HG03342 (cell line): ENCODE results near the gene SVIL.

Source experiments
- ATAC-seq: cut with Tn5 transposase; IDR thresholded peaks from one replicate; pipeline ENCODE4 v1.9.1; 2021; ENCODE audit warnings: mild to moderate bottlenecking, moderate library complexity; ENCODE audit not compliant: unreplicated experiment

The SVIL gene, protein sequence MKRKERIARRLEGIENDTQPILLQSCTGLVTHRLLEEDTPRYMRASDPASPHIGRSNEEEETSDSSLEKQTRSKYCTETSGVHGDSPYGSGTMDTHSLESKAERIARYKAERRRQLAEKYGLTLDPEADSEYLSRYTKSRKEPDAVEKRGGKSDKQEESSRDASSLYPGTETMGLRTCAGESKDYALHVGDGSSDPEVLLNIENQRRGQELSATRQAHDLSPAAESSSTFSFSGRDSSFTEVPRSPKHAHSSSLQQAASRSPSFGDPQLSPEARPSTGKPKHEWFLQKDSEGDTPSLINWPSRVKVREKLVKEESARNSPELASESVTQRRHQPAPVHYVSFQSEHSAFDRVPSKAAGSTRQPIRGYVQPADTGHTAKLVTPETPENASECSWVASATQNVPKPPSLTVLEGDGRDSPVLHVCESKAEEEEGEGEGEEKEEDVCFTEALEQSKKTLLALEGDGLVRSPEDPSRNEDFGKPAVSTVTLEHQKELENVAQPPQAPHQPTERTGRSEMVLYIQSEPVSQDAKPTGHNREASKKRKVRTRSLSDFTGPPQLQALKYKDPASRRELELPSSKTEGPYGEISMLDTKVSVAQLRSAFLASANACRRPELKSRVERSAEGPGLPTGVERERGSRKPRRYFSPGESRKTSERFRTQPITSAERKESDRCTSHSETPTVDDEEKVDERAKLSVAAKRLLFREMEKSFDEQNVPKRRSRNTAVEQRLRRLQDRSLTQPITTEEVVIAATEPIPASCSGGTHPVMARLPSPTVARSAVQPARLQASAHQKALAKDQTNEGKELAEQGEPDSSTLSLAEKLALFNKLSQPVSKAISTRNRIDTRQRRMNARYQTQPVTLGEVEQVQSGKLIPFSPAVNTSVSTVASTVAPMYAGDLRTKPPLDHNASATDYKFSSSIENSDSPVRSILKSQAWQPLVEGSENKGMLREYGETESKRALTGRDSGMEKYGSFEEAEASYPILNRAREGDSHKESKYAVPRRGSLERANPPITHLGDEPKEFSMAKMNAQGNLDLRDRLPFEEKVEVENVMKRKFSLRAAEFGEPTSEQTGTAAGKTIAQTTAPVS (N-terminal part only)

DNA sequence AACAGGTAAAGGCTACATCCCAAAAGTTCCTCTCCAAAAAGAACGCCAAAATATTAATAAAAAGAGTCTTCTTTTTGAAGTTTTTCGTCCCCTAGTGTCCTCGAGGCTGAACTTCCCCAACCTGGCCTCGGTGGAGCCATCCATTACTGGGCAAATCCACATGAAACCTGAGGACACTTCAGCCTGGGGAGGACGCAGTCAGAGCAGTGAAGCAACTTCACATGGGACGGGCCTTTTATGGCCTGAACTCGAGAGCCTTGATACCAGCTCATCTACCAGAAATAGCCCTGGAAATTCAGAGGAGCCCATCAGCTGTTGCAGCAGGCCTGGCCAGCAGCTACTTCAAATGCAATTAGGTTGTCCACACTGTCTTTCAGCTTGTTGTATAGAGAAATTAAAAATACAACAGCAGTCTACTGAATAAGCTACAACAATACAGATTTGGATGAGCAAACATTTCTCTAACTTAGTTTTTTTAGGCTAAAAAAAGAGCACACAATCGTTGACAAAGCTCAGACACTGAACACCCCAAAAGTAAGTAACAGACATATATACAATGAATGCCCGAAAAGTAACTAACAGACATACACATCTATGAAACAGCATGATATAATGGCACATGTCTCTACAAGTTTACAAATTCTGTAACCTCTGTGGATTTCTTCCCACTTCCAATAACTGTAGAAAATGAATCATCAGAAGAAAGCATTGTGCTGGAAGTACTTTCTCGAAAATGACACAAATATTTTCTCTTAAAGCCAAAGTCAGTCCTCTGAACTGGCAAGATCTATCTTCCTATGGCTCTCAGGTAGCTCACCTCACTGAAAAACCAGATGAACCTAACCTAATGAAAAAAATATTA is at the start of gene SVIL:
Gene SVIL (minus strand): TSS at position 208 of the 862 bp plus-strand sequence. CDS start 79,913 bp downstream, outside the sequence.
- ATAC-seq, result peak; percentile 4

DNA sequence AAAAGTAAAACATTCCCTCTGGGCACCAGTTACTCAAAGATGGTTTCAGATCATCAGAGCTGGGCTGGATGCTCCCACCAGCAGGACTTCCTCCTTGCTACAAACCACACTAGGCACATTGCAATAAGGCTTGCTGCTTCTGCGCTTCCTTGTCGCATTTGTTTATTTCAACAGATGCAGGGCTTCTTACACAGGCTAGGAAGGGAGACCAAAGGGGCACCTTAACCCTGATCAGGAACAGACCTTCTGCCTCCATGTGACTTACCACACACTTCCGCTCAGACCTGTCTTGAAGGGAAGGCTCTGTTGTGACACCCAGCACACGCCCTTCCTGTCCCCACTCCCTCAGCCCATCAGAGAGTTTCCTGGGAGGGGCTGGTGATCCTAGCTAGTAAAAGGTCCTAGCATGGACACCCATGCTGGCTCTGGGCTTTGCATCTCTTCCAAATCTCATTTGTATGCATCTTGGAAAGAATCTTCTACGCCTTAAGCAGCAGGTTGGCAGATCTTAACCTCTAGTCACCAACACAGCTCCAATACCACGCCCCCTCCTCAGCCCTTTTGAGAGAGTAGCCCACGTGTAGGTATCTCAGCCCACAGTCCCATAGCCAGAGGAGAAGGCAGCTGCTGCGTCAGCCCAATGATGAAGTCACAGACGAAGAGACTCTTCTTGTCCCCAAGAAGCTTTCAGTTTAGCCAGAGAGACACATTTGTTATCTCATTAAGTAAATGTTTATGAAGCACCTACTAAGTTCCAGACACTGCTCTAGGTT is 47.1 kb upstream of the SVIL start:
- no peak for ATAC-seq

DNA sequence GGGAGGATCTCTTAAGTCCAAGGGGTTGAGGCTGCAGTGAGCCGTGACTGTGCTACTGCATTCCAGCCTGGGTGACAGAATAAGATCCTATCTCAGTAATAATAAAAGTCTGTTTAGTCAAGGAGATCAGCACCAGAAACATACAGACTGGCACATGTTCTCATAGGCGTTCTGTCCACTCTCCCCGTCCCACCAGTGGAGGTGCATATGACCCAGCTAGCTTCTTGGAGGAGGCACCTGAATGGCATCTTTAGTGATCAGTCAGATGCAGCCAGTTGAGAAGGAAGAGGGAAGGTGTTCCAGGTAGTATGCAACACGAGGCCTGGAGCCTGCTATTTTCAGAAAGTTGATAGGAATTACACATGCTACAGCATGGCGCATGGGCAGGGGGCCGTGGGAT is 45.3 kb upstream of the SVIL start:
- no peak for ATAC-seq

DNA sequence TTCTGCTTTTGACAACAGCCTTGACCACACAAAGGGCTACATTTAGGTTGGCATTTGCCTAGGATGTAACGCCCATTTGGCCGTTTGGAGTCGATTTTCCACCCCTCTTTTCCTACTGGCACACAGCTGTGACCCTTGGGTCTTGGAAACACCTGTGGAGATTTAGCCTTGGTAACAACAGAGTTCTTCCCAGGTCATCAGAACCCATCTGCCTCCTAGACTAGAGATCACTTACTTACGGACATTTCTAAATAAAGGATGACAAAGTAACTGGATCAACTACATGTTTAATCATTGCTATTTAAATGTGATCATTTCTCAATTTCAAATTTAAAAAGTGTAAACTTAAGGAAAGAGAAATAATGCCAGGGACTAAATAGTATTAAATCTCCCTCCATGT is 42.0 kb upstream of the SVIL start:
- no peak for ATAC-seq

DNA sequence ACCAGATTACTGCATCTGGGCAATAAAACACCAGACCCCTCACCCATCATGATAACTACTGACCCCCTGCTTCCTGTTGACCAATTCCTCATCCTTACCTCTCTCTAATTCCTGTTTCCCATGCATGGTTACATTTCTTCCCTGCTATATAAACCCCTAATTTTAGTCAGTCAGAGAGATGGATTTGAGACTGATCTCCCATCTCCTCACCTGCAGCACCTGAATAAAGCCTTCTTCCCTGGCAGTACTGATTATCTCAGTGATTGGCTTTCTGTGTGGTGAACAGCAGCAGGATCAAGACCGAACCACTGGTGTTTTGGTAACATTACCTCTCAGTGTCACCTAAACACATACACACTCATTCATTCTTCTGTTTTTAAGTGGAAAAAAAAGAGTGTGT is 41.2 kb upstream of the SVIL start:
- ATAC-seq, result no peak

DNA sequence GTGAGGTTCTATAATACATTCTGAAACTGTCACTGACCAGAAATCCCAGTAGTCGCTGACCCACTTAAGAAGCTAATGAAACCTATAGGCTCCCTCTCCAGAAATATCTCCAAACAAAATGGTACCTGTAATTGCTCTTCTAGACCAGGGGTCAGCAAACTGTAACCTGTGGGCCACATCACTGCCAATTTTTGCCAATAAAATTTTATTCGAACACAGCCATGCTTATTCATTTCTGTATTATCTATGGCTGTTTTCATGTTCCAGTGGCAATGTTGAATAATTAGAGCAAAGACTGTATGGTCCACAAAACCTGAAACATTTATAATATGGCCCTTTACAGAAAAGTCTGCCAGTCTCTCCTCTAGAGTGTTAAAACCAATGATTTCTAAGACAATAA is 37.2 kb upstream of the SVIL start:
- ATAC-seq, result no peak

DNA sequence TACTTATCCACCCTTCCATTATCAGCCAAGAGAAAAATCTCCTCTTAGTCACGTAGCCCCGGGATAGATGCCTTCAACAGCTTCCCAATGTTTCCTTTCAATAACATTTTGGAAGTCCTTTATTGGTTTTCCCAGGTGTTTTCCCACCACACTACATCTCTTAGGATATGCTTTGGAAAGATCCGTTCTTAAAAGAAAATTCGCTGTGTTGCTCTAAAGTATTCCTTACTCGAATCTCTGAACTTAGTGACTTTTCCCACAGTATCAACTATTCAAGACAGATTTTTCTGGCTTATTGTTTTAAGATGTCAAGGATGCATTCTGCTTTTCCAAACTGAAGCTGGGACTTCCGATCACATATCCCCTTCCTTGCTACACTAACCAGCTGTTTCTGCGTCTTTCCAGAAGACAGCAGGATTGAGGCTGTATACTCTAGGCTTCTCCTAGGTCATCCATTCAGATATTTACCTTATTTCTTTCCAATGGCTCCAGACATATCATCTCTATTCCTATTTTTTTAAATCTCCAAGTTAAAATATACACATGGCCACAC is 36.5 kb upstream of the SVIL start:
- ATAC-seq, result no peak

DNA sequence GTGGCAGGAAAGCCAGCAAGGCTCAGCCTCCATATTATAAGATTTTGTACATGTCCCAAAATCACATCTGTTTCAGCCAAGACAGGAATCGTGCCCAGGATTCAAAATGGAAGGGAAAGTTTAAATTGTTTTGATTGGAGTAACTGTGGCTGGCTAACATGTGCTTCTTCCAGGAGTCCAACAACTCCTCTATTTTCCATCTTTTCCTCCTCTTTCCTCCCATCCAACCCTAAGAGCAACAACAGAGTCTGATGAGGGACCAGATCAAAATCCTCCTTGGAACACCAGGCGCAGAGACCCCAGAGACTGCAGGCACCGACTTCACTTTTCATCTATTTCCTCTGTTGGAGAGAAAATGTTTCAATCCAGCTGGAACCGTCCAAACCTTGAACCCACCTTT is 36.0 kb upstream of the SVIL start:
- ATAC-seq, result no peak

DNA sequence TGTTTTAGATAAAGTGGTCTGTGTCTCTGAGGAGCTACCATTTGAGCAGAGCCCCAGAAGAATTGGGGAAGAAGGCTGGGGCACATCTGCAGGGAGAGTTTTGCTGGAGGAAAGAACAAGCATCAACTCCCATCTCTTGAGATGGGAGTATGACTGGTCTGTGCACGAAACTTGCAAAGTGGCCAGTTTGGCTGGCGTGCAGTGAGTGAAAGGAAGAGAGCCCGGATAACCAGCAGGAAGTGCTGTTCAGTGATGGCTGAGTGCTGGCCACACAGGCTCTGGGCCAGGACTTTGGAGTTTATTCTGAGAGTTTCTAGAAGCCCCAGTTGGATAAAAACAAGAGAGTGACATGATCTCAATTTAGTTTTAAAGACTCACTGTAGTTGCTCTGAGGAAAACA is 34.4 kb upstream of the SVIL start:
- no peak for ATAC-seq

DNA sequence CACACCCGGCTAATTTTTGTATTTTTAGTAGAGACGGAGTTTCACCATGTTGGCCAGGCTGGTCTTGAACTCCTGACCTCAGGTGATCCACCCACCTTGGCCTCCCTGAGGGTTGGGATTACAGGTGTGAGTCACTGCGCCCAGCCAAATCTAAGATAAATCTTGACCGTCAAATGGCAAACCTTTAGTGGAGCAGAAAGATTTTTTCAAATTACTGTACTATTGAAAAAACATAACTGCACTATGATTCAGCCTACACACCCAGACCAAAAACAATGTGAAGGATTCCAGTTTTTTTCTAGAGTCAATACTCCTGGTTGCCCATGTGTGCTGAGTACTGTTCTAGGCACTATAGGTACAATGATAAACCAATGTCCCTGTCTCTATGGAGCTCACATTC is 33.9 kb upstream of the SVIL start:
- ATAC-seq, result no peak

DNA sequence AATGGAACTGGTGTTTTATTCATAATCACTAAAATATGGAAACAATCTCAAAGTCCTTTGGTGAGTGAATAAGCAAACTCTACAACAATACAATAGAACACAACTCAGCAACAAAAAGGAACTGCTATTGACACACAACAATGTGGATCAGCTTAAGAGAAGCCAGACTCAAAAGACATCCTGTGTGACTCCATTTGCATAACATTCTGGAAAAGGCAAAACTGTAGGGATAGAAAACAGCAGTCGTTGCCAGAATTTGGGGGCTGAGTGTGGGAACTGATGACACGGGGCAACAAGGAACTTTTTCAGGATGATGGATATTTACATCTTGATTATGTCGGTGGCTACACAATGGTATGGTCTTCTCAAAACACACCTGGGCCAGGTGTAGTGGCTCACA is 32.4 kb upstream of the SVIL start:
- ATAC-seq, result no peak

DNA sequence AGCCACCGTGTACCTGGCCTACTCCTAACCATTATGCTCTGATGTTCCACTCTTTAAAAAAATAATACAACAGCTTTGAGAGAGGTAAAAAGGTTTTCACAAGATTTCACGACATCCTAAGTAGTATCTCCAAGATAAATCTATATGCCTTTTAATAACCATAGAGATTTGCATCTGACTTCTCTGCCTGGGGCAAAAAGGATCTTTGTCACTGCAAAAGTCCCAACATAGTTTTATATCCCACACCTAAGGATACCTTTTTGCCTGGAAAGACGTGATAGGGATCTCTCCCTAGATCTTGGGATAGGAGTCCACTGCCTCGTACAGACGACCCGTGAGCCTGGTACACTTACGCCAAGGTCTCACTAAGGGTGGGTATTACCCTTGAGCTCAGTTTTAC is 31.4 kb upstream of the SVIL start:
- ATAC-seq, result no peak

DNA sequence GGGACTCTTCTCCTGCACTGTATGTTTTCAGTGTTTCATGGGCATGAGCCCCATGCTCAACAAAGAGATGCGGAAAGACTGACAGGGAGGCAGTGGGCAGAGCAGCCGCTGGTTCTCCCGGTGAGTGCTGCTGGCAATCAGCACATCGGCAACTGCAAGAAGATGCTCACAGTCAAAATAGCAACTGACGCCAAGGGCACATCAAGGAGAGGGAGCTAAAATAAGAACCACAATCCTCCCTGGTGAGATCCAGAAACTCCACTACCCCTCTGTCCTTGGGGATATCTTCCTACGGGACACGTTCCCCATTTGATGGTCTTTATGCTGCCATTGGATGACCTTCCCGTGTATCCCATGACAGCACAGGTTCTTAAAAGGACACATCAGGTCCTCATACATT is 28.9 kb upstream of the SVIL start:
- ATAC-seq, result no peak

DNA sequence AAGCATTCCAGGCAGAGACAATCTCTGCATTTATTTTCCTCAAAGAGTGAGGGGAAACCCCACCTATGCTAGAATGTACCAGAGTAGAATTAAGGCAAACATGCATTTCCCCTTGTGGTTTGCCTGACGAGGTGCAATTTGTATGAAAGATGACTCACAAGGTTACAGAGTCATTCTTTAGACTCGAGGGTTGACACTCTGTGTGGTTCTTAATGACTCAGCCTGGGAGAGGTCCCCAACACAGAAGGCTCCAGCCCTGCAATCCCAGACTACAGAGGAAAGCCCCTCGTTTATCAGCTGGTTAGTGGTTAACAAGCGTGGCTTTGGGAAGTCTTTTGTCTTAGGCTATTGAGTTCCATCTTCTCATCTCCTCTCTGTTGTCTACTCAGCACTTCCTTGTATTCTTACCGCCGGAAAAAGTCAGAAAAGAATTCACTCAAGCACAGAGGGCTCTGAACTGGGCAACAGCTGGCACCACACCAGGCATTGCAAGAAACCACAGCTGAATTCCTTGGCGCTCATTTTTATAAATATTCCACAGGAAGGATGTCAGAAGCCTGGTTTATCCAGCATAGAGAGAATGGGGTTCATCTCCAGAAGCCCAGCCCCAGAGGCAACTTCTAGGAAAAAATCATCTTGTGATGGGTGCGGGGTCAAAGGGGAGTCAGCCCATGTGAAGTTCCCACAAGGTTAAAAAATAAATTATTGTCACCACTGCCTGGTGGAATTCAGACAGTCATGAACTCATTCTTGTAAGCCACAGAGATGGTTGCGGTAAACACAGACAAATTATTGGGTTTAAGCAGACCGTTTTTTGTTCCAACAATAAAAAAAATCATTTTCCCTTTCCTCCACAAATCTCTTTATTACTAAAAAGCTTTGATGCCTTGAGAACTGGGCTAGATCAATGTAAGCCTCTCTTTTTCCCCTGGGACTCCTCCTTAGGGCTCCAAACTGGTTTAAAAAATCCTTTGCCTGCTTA is 24.5 kb upstream of the SVIL start:
- peak; percentile 98 for ATAC-seq

DNA sequence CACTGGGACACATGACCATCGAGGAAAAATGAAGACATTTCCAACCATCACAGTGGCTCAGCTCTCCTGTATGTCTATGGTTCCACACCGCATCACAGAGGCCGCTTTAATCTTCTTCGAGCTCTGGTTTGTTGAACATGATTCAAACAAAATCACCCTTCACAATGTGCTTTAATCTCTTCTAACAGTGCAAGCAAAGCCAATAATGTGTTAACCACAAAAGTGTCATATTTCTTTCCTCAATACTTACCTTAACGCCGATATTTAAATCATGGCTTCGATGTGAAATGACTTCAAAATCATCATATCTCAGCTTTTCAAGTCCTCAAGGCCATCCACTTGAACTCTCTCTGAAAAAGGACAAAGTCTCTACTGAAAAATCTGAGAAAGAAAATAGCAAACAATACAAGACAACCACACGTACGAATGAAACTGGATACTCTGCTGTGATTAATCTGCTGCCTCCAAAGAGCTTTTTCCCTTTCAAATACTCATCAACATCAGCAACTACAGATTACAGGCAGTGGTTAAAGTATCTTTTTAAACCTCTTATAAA is 23.0 kb upstream of the SVIL start:
- ATAC-seq, result no peak

DNA sequence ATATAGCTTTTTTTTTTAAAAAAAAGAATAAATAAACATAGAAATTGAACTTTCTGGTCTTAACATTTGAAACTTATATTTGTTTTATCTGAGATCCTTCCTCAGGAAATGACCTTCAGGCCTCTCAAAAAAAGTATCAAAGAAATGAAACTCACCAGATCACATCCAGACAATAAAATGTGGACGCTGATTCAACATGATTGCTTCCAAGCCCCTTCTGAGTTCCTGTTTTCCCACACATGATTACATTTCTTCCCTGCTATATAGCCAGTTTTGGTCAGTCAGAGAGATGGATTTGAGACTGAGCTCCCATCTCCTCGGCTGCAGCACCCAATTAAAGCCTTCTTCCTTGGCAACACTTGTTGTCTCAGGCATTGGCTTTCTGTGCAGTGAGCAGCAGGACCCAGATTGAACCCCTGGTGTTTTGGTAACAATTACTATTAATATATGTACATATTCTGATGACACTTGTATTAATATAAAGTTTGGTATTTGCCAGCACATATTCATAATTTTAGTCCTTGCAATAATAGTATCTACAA is 21.8 kb upstream of the SVIL start:
- no peak for ATAC-seq

DNA sequence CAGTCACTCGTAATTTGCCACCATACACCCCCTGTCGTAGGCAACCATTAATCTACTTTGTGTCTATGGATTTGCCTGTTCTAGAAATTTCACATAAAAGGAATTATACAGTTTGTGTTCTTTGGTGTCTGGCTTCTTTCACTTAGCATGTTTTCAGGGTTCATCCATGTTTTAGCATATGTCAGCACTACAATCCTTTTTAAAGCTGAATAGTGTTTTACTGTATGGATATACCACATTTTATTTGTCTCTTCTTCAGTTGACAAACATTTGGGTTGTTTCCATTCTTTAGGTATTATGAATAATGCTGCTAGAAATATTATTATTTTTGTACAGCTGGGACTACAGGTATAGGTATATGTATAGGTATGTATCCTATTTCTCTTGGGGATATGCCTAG is 17.4 kb upstream of the SVIL start:
- no peak for ATAC-seq

DNA sequence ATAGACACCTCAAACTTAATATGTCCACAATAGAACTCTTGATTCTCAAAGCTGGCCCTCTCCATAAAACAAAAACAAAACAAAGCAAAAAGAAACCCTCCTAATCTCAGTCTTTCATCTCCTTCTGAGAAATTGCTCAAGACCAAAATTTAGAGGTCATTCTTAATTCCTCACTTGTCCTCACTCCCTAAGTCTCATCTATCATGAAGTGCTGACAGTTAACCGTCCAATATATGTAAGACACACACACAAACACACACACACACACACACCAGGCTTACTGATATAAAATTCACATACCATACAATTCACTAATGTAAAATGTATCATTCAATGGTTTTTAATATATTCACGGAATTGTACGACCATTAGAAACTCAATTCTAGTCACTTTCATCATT is 17.0 kb upstream of the SVIL start:
- ATAC-seq, result no peak
